ENCODE results near the gene PPP1R3F.

- TF ChIP-seq CTCF (conservative IDR thresholded peaks at IDR 0.05) (no peak), EZH2 (IDR thresholded peaks at IDR 0.05; ENCODE audit: low read depth) (no peak)
Measured at GRCh38 chrX:49220100-49220499, 49.5 kb upstream of the PPP1R3F start.
